OCI-LY7 (cell line): ENCODE data around the gene APBB1IP. TPM values are rescaled to one million over a fixed set of nuclear protein-coding genes. Genes with fewer than 3 reads are reported as not detected.

Experiments
- BruUV-seq: library from RNA; stranded (reverse); fragments of 400-500 nt; replicated peaks from 2 replicates; lab custom pipeline; 2021; lab: Mats Ljungman, UMichigan
- CTCF ChIA-PET: fragments of 300-600 bp; sonication (Branson Sonifier 250); formaldehyde crosslinking; loops from one replicate; lab custom pipeline; 2022; ENCODE audit warnings: antibody characterized with exemption; ENCODE audit not compliant: unreplicated experiment; lab: Charles Lee
- POLR2A ChIA-PET: fragments of 300-600 bp; sonication (Branson Sonifier 250); formaldehyde crosslinking; loops from one replicate; lab custom pipeline; 2022; ENCODE audit warnings: antibody characterized with exemption; lab: Charles Lee
- DNase-seq: peaks from one replicate; pipeline ENCODE4 v3.0.0-alpha.2; 2015; ENCODE audit warnings: low spot score
- H2AFZ ChIP-seq: fragments of 200-600 bp; sonication (generic), shearing (Covaris generic); 2 replicates; pipeline ENCODE4 v1.6.1; 2014; ENCODE audit warnings: mild to moderate bottlenecking, antibody characterized with exemption, low read length, moderate library complexity
- H3K27ac ChIP-seq: fragments of 200-600 bp; sonication (generic); 2 replicates; pipeline ENCODE4 v1.5.1; 2014; ENCODE audit warnings: mixed run types, low read depth, mild to moderate bottlenecking, moderate library complexity, low read length, inconsistent platforms; ENCODE audit not compliant: poor library complexity, severe bottlenecking
- H3K36me3 ChIP-seq: fragments of 200-600 bp; sonication (generic); 2 replicates; pipeline ENCODE4 v1.6.1; 2014; ENCODE audit warnings: mild to moderate bottlenecking, antibody characterized with exemption, low read length, moderate library complexity, mixed read lengths; ENCODE audit not compliant: insufficient read depth
- H3K4me1 ChIP-seq: fragments of 200-600 bp; sonication (generic); 2 replicates; pipeline ENCODE4 v1.5.1; 2014; ENCODE audit warnings: mild to moderate bottlenecking, low read length; ENCODE audit not compliant: insufficient read depth, poor library complexity, severe bottlenecking
- H3K4me2 ChIP-seq: fragments of 200-600 bp; sonication (generic); 2 replicates; pipeline ENCODE4 v1.6.1; 2014; ENCODE audit warnings: mild to moderate bottlenecking, low read length
- H3K4me3 ChIP-seq: fragments of 200-600 bp; sonication (generic); 2 replicates; pipeline ENCODE4 v1.5.1; 2014; ENCODE audit warnings: mild to moderate bottlenecking, low read depth, low read length; ENCODE audit not compliant: poor library complexity, severe bottlenecking
- H3K79me2 ChIP-seq: fragments of 200-600 bp; sonication (generic); 2 replicates; pipeline ENCODE4 v1.6.1; 2016; ENCODE audit warnings: low read depth, mild to moderate bottlenecking, low read length, moderate library complexity, mixed read lengths; ENCODE audit not compliant: insufficient read depth
- H3K9me2 ChIP-seq: fragments of 200-600 bp; sonication (generic); 2 replicates; pipeline ENCODE4 v1.6.1; 2016; ENCODE audit warnings: mild to moderate bottlenecking, low read length, mixed read lengths; ENCODE audit not compliant: insufficient read depth
- H3K9me3 ChIP-seq: fragments of 200-600 bp; sonication (generic); 2 replicates; pipeline ENCODE4 v1.6.1; 2014; ENCODE audit warnings: mild to moderate bottlenecking, mixed run types, low read length, mixed read lengths
- H4K20me1 ChIP-seq: fragments of 200-600 bp; sonication (generic); 2 replicates; pipeline ENCODE4 v1.6.1; 2014; ENCODE audit warnings: mild to moderate bottlenecking, antibody characterized with exemption, low read length, moderate library complexity, mixed read lengths; ENCODE audit not compliant: insufficient read depth
- EZH2phosphoT487 ChIP-seq: fragments of 200-600 bp; sonication (generic); IDR thresholded peaks from 2 replicates; pipeline ENCODE4 v1.6.1; 2018; ENCODE audit warnings: low read depth, borderline replicate concordance, mild to moderate bottlenecking, mixed run types, antibody characterized with exemption, low read length, moderate library complexity, mixed read lengths
- intact Hi-C: fragments of 100-400 bp; cut with micrococcal nuclease; formaldehyde crosslinking; loops from one replicate; pipeline ENCODE4 v1.10.0; 2022; ENCODE audit not compliant: unreplicated experiment
- total RNA-seq, 2 experiments: library from RNA; depleted of rRNA in 1 of 2; stranded (reverse); fragments of >200 nt in 1 of 2; shearing (Covaris generic) in 1 of 2; gene quantifications; 2 replicates each; pipeline ENCODE4 v1.2.3, GENCODE V29; 2014 to 2022
- TF ChIP-seq, protein P1 (sequence below): fragments of 200-600 bp; sonication (generic); conservative IDR thresholded peaks from 2 replicates; pipeline ENCODE4 v1.5.1; 2014; ENCODE audit warnings: mild to moderate bottlenecking, antibody characterized with exemption, low read length, moderate library complexity, mixed read lengths

Gene APBB1IP
- total RNA-seq, 2 experiments from 2014 or later = 65.8 to 167 TPM

GRCh38 chr10:26455567-26456315, 17.6 kb downstream of the APBB1IP start:
- CTCF ChIA-PET = interaction anchor here (0.6 kb wide), 1 partner anchor 19 kb away, joined by 3 read pairs; no protein-coding TSS in a partner anchor
- POLR2A ChIA-PET = interaction anchor here (0.7 to 3.7 kb wide), 13 partner anchors 9 to 172 kb away, joined by 3 to 30 read pairs (median 4); no protein-coding TSS in a partner anchor
- Histone ChIP-seq H2AFZ (no peak overlapping the region), H3K27ac (peak overlapping the region; percentile 95), H4K20me1 (no peaks in the 10 kb centered on the region), H3K9me3 (peaks cover 8% of the 10 kb centered on the region; the same call in 1 of the 2 replicates), H3K9me2 (no peaks in the 10 kb centered on the region), H3K79me2 (peaks cover 94% of the 10 kb centered on the region), H3K4me3 (peak overlapping the region; percentile 57), H3K4me1 (peaks cover 88% of the 10 kb centered on the region), H3K36me3 (peaks cover 61% of the 10 kb centered on the region), H3K4me2 (peak overlapping the region; percentile 77)
- intact Hi-C loops = loop anchor here (2.0 kb wide), 1 partner anchor 17 kb away; the partner anchor contains the start of gene APBB1IP
- TF ChIP-seq, protein P1, sequence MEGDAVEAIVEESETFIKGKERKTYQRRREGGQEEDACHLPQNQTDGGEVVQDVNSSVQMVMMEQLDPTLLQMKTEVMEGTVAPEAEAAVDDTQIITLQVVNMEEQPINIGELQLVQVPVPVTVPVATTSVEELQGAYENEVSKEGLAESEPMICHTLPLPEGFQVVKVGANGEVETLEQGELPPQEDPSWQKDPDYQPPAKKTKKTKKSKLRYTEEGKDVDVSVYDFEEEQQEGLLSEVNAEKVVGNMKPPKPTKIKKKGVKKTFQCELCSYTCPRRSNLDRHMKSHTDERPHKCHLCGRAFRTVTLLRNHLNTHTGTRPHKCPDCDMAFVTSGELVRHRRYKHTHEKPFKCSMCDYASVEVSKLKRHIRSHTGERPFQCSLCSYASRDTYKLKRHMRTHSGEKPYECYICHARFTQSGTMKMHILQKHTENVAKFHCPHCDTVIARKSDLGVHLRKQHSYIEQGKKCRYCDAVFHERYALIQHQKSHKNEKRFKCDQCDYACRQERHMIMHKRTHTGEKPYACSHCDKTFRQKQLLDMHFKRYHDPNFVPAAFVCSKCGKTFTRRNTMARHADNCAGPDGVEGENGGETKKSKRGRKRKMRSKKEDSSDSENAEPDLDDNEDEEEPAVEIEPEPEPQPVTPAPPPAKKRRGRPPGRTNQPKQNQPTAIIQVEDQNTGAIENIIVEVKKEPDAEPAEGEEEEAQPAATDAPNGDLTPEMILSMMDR = no peak
- no peak for TF ChIP-seq EZH2phosphoT487
- no peak for DNase-seq
- no TSS peak for BruUV-seq

DNA sequence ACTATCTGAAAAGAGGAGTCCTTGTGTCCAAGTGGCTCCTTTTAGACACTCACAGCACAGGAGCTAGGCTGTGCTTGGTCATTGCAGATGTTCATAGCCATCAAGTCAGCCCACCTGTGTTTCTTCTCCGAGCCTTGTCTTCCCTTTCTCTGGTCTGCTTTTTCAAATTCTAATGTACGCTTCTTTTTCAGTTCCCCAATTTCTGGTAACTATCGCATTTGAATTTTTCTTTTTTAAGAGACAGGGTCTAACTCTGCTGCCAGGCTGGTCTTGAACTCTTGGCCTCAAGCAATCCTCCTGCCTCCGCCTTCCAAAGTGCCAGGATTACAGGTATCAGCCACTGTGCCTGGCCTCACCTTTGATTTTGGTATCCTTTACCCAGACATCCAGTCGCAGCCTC, 18.9 kb downstream of the APBB1IP start:
- TF ChIP-seq EZH2phosphoT487 = no peak
- TF ChIP-seq, protein P1 = no peak
- peaks cover 94% of the 10 kb centered on the region for H3K79me2 ChIP-seq
- H3K4me2 ChIP-seq = peak overlapping the region; percentile 77
- H2AFZ ChIP-seq = no peak overlapping the region
- H3K36me3 ChIP-seq = peaks cover 63% of the 10 kb centered on the region
- H3K27ac ChIP-seq = peak overlapping the region; percentile 95
- ChIA-PET CTCF (interaction anchor here (1.0 kb wide), 1 partner anchor 24 kb away, joined by 3 read pairs; no protein-coding TSS in a partner anchor), POLR2A (interaction anchor here (0.7 to 3.7 kb wide), 10 partner anchors 9 to 98 kb away, joined by 3 to 30 read pairs (median 6); no protein-coding TSS in a partner anchor)
- H3K9me2 ChIP-seq = no peaks in the 10 kb centered on the region
- peak; percentile 94 for DNase-seq
- peaks cover 12% of the 10 kb centered on the region; the same call in 1 of the 2 replicates for H3K9me3 ChIP-seq
- H3K4me3 ChIP-seq = peak overlapping the region; percentile 57
- no TSS peak for BruUV-seq
- intact Hi-C loops = loop anchor here (1.0 to 2.0 kb wide), 3 partner anchors 8 to 25 kb away; partner anchors contain the start of gene APBB1IP
- H4K20me1 ChIP-seq = no peaks in the 10 kb centered on the region
- peaks cover 78% of the 10 kb centered on the region for H3K4me1 ChIP-seq
